HepG2 (cell line): ENCODE results near the gene SLCO2A1. TPM values are rescaled to one million over a fixed set of nuclear protein-coding genes. Genes with fewer than 3 reads are reported as not detected.

Experiments used
- ATAC-seq: fragments of 200-7000 bp; cut with Tn5 transposase; 3 replicates; pipeline ENCODE4 v1.9.1; 2020; ENCODE audit warnings: mild to moderate bottlenecking, moderate library complexity
- BruUV-seq: library from RNA; stranded (reverse); fragments of 400-500 nt; replicated peaks from 2 replicates; lab custom pipeline; 2021; lab: Mats Ljungman, UMichigan
- CTCF ChIA-PET: fragments of 300-600 bp; formaldehyde crosslinking; extraction: SDS; loops from one replicate; lab custom pipeline; 2021; ENCODE audit warnings: low total read pairs, inconsistent platforms, low intra/inter-chr PET ratio; lab: Yijun Ruan, JAX
- POLR2A ChIA-PET: fragments of 350-600 bp; sonication (Branson Sonifier 250); formaldehyde crosslinking; loops from one replicate; lab custom pipeline; 2020; ENCODE audit warnings: antibody characterized with exemption, inconsistent platforms; lab: Yijun Ruan, JAX
- DNase-seq: peaks from one replicate; pipeline ENCODE4 v3.0.0-alpha.2; 2015; ENCODE audit warnings: low spot score
- FAIRE-seq: peaks from 3 replicates; lab custom pipeline; 2011; peaks lifted over from hg19 to GRCh38; lab: Jason Lieb, UNC
- H2AFZ ChIP-seq: one replicate; pipeline ENCODE4 v1.6.1; 2011; ENCODE audit warnings: low read length, inconsistent platforms
- H3K27ac ChIP-seq: fragments of 300-600 bp; 3 replicates; pipeline ENCODE4 v1.8.0; 2011; ENCODE audit warnings: mixed run types, mild to moderate bottlenecking, mixed read lengths, low read length, inconsistent platforms; ENCODE audit not compliant: insufficient read depth; ENCODE audit errors: extremely low read length
- H3K27me3 ChIP-seq, 2 experiments: fragments of 200-600 bp in 1 of 2; 2 replicates in 1 of 2; 3 replicates in 1 of 2; pipeline versions ENCODE4 v1.6.0 to v1.8.0; 2011; ENCODE audit warnings: low read length in 2 of 2, mild to moderate bottlenecking in 2 of 2, moderate library complexity in 2 of 2, inconsistent platforms in 1 of 2; ENCODE audit not compliant: insufficient read depth in 2 of 2, control insufficient read depth in 1 of 2
- H3K36me3 ChIP-seq, 2 experiments: fragments of 200-600 bp in 1 of 2; replicated peaks in 1 of 2; 2 replicates in 1 of 2; 3 replicates in 1 of 2; pipeline versions ENCODE4 v1.5.1 to v1.8.0; 2011; ENCODE audit warnings: low read length in 2 of 2, inconsistent platforms in 1 of 2; ENCODE audit not compliant: insufficient read depth in 2 of 2, control insufficient read depth in 1 of 2
- H3K4me1 ChIP-seq: 2 replicates; pipeline ENCODE4 v1.5.1; 2012; ENCODE audit warnings: low read length, inconsistent platforms; ENCODE audit not compliant: insufficient read depth
- H3K4me2 ChIP-seq: 2 replicates; pipeline ENCODE4 v1.6.0; 2011; ENCODE audit warnings: low read depth, low read length, inconsistent platforms
- H3K4me3 ChIP-seq, 3 experiments: fragments of 200-600 bp in 1 of 3; sonication (generic), shearing (Covaris generic) in 1 of 3; replicated peaks in 1 of 3; 2 replicates each; pipeline ENCODE4 v1.5.1; 2011 to 2016; ENCODE audit warnings: low read length in 3 of 3, inconsistent platforms in 2 of 3, low read depth in 2 of 3, mild to moderate bottlenecking in 2 of 3, control low read depth in 1 of 3, mixed read lengths in 1 of 3; ENCODE audit not compliant: insufficient read depth in 1 of 3
- H3K79me2 ChIP-seq: one replicate; pipeline ENCODE4 v1.6.1; 2011; ENCODE audit warnings: low read length, inconsistent platforms; ENCODE audit not compliant: insufficient read depth
- H3K9ac ChIP-seq: 2 replicates; pipeline ENCODE4 v1.6.0; 2011; ENCODE audit warnings: mild to moderate bottlenecking, low read depth, low read length, inconsistent platforms; ENCODE audit not compliant: insufficient read depth
- H3K9me3 ChIP-seq: 2 replicates; pipeline ENCODE4 v1.5.1; 2012; ENCODE audit warnings: mild to moderate bottlenecking, low read length
- H4K20me1 ChIP-seq: 2 replicates; pipeline ENCODE4 v1.6.0; 2011; ENCODE audit warnings: inconsistent platforms, mild to moderate bottlenecking, low read length, moderate library complexity; ENCODE audit not compliant: insufficient read depth
- GTF2F1 ChIP-seq: fragments of 150-350 bp; IDR thresholded peaks from 2 replicates; pipeline ENCODE4 v1.6.1; 2014; ENCODE audit warnings: low read length
- NFYC ChIP-seq: IDR thresholded peaks from 2 replicates; pipeline ENCODE4 v1.6.1; 2016; ENCODE audit warnings: missing genetic modification reagents, missing compliant biosample characterization
- RAD21 ChIP-seq: fragments of 450-650 bp; formaldehyde crosslinking; IDR thresholded peaks from 2 replicates; pipeline ENCODE4 v1.5.0; 2020; ENCODE audit warnings: mild to moderate bottlenecking
- SP2 ChIP-seq: sonication (generic); formaldehyde crosslinking; IDR thresholded peaks from 2 replicates; pipeline ENCODE4 v1.5.1; 2020; ENCODE audit warnings: mild to moderate bottlenecking, missing genetic modification reagents
- TSC22D2 ChIP-seq: sonication (generic); formaldehyde crosslinking; IDR thresholded peaks from 2 replicates; pipeline ENCODE4 v1.5.1; 2020; ENCODE audit warnings: missing genetic modification reagents, mild to moderate bottlenecking, borderline replicate concordance
- ZNF207 ChIP-seq: fragments of 450-650 bp; IDR thresholded peaks from 2 replicates; pipeline ENCODE4 v1.6.1; 2016; ENCODE audit warnings: antibody characterized with exemption, borderline replicate concordance
- ZNF44 ChIP-seq: sonication (generic); formaldehyde crosslinking; IDR thresholded peaks from 2 replicates; pipeline ENCODE4 v1.5.1; 2020; ENCODE audit warnings: mild to moderate bottlenecking, missing genetic modification reagents
- WGBS: methylation state at CpG from one replicate; pipeline ENCODE4 v1.1.6; 2017; ENCODE audit warnings: low lambda C conversion rate; 5-methylcytosine and 5-hydroxymethylcytosine counted together
- in situ Hi-C: cut with HindIII; loops from 2 replicates; pipeline ENCODE4 v1.10.0; 2017; ENCODE audit warnings: low pct_unique_long_range_greater_than_20kb; ENCODE audit not compliant: extremely low pct_ligation_motif_present
- intact Hi-C: fragments of 100-400 bp; cut with micrococcal nuclease; formaldehyde crosslinking; loops from one replicate; pipeline ENCODE4 v1.10.0; 2022; ENCODE audit not compliant: unreplicated experiment
- polyA plus RNA-seq, 8 experiments: library from polyadenylated mRNA; depleted of rRNA in 3 of 8; stranded (reverse) in 7 of 8; unstranded in 1 of 8; fragments of >200 nt; fragmentation: Illumina TruSeq in 4 of 8; extraction: Trizol in 4 of 8; gene quantifications; 2 replicates each; pipeline versions ENCODE4 v1.2.1 to v1.2.3, GENCODE V29; 2011 to 2016; ENCODE audit warnings: low read depth in 4 of 8, missing spikeins in 1 of 8, mixed read lengths in 1 of 8; ENCODE audit not compliant: insufficient read depth in 1 of 8
- total RNA-seq, 5 experiments: library from RNA; depleted of rRNA; stranded (reverse); fragments of >200 nt; fragmentation: Illumina TruSeq; extraction: Trizol; gene quantifications; 2 replicates each; pipeline ENCODE4 v1.2.3, GENCODE V29; 2016; ENCODE audit warnings: low read depth in 1 of 5
- TF ChIP-seq, protein P1 (sequence below): IDR thresholded peaks from 2 replicates; pipeline ENCODE4 v1.6.1; 2016; ENCODE audit warnings: missing genetic modification reagents, missing compliant biosample characterization
- TF ChIP-seq, protein P2 (sequence below): sonication (generic); formaldehyde crosslinking; IDR thresholded peaks from 2 replicates; pipeline ENCODE4; 2020; ENCODE audit warnings: missing genetic modification reagents, mild to moderate bottlenecking, borderline replicate concordance
- TF ChIP-seq, protein P3 (sequence below): sonication (generic); formaldehyde crosslinking; IDR thresholded peaks from 2 replicates; pipeline ENCODE4 v1.5.0; 2020; ENCODE audit warnings: mild to moderate bottlenecking, missing genetic modification reagents

The SLCO2A1 gene
- total and polyA plus RNA-seq, 2 of the 13 experiments (the other 11 are each of a cell fraction or from before 2014, with no cell fraction given), result 0.04 TPM; not detected in 1

DNA sequence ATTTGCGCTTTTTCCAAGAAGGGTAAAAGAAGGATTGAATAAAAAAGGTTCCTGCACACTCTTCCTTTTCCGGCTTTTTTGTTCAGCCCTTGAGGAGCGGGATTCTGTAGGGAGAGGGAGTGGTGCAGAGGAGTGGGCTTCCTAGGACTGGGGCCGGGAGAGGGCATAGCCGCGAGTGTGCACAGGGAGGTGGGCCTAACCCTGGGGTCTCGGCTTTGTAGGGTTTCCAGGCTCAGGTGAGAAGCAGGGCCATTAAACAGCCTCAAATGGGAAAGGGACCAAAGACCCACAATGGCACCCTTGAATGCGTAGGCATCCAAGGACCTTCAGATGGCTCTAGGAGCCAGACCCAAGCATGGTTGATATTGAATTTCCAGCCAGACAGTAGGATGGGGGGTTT is 98.6 kb downstream of the SLCO2A1 start:
- peaks cover under 1 to 34% of the 10 kb centered on the region in 2 experiments; a peak in 4 of 5 replicates for H3K27me3 ChIP-seq
- BruUV-seq, result no TSS peak
- DNase-seq, result no peak

DNA sequence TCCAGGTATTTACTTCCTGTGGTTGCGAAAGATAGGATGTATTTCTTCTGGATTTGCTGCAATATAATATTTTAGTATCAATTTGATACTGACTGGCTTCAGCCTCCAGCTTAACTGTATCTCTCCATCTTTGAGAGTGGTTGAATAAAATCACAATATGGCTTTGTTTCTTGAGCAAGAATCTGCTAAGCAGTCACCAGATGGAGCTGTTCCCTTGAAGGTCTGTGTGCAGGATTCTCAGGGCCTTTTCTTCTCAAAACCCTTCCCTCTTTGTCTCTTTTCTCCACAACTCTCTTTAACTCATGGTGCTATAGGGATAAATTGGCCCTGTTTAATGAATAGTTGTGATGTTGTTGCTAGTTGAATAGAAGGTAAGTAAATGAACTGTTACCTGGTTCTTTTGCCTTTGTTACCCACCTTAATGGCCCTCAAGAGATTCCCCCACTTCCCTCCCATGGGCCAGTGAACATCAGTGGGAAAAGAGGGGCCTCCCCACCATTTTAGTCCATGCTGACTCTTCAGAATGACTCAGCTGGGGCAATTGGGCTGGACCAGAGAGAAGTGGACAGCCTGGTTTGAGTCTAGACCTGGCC is 99.3 kb downstream of the SLCO2A1 start:
- peak; percentile 68 for FAIRE-seq
- in situ Hi-C loops (loop anchor here (10.0 kb wide), 1 partner anchor 114 kb away; no protein-coding TSS in a partner anchor), intact Hi-C loops (loop anchor here (1.0 kb wide), 1 partner anchor 109 kb away; no protein-coding TSS in a partner anchor)
- ATAC-seq, result 0 out of 3 replicates have a peak, but pooled peaks have one; percentile 14
- WGBS, result 0% methylated on average over 1 of the region's 1 CpG
- Histone ChIP-seq H2AFZ (no peak overlapping the region), H3K4me3 (no peak overlapping the region), H3K79me2 (no peaks in the 10 kb centered on the region), H3K27me3 (peaks cover 1 to 41% of the 10 kb centered on the region in 2 experiments; a peak in 4 of 5 replicates), H3K36me3 (no peaks in the 10 kb centered on the region), H3K4me1 (peaks cover 11% of the 10 kb centered on the region), H3K9ac (no peak overlapping the region), H3K4me2 (no peak overlapping the region), H3K9me3 (no peaks in the 10 kb centered on the region), H4K20me1 (no peaks in the 10 kb centered on the region), H3K27ac (no peak overlapping the region)
- no TSS peak for BruUV-seq
- ChIA-PET POLR2A (no interaction called here), CTCF (interaction anchor here (0.6 to 1.7 kb wide), 3 partner anchors 109 to 282 kb away, joined by 3 to 12 read pairs (median 3); no protein-coding TSS in a partner anchor)
- DNase-seq, result peak; percentile 25
- TF ChIP-seq, protein P1, sequence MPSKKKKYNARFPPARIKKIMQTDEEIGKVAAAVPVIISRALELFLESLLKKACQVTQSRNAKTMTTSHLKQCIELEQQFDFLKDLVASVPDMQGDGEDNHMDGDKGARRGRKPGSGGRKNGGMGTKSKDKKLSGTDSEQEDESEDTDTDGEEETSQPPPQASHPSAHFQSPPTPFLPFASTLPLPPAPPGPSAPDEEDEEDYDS (CRISPR knock-in tag), result no peak
- TF ChIP-seq RAD21 (CRISPR knock-in tag), result peak; percentile 35; the same call in 1 of the 2 replicates
- no peak for TF ChIP-seq ZNF44 (CRISPR knock-in tag)
- TF ChIP-seq, protein P2, sequence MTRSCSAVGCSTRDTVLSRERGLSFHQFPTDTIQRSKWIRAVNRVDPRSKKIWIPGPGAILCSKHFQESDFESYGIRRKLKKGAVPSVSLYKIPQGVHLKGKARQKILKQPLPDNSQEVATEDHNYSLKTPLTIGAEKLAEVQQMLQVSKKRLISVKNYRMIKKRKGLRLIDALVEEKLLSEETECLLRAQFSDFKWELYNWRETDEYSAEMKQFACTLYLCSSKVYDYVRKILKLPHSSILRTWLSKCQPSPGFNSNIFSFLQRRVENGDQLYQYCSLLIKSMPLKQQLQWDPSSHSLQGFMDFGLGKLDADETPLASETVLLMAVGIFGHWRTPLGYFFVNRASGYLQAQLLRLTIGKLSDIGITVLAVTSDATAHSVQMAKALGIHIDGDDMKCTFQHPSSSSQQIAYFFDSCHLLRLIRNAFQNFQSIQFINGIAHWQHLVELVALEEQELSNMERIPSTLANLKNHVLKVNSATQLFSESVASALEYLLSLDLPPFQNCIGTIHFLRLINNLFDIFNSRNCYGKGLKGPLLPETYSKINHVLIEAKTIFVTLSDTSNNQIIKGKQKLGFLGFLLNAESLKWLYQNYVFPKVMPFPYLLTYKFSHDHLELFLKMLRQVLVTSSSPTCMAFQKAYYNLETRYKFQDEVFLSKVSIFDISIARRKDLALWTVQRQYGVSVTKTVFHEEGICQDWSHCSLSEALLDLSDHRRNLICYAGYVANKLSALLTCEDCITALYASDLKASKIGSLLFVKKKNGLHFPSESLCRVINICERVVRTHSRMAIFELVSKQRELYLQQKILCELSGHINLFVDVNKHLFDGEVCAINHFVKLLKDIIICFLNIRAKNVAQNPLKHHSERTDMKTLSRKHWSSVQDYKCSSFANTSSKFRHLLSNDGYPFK (CRISPR knock-in tag), result no peak
- no peak for TF ChIP-seq SP2
- TF ChIP-seq TSC22D2 (CRISPR knock-in tag), result no peak
- TF ChIP-seq, protein P3, sequence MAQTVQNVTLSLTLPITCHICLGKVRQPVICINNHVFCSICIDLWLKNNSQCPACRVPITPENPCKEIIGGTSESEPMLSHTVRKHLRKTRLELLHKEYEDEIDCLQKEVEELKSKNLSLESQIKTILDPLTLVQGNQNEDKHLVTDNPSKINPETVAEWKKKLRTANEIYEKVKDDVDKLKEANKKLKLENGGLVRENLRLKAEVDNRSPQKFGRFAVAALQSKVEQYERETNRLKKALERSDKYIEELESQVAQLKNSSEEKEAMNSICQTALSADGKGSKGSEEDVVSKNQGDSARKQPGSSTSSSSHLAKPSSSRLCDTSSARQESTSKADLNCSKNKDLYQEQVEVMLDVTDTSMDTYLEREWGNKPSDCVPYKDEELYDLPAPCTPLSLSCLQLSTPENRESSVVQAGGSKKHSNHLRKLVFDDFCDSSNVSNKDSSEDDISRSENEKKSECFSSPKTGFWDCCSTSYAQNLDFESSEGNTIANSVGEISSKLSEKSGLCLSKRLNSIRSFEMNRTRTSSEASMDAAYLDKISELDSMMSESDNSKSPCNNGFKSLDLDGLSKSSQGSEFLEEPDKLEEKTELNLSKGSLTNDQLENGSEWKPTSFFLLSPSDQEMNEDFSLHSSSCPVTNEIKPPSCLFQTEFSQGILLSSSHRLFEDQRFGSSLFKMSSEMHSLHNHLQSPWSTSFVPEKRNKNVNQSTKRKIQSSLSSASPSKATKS (CRISPR knock-in tag), result no peak
- no peak for TF ChIP-seq GTF2F1

More for the DNA sequence above, 98.6 kb downstream of the SLCO2A1 start:
- H2AFZ ChIP-seq, result no peak overlapping the region
- CTCF ChIA-PET, result interaction anchor here (1.1 to 1.7 kb wide), 2 partner anchors 108 to 282 kb away, joined by 3 to 12 read pairs; no protein-coding TSS in a partner anchor
- no peak for TF ChIP-seq ZNF207
- TF ChIP-seq NFYC (CRISPR knock-in tag), result no peak
- TF ChIP-seq, all 625 proteins: peak for 0
- Histone ChIP-seq H3K4me3 (no peak overlapping the region), H3K9me3 (no peaks in the 10 kb centered on the region), H3K27ac (no peak overlapping the region), H3K4me1 (peaks cover 11% of the 10 kb centered on the region), H3K4me2 (no peak overlapping the region), H3K36me3 (no peaks in the 10 kb centered on the region), H4K20me1 (no peaks in the 10 kb centered on the region), H3K79me2 (no peaks in the 10 kb centered on the region), H3K9ac (no peak overlapping the region)
- in situ Hi-C loops, result loop anchor here (10.0 kb wide), 1 partner anchor 114 kb away; no protein-coding TSS in a partner anchor
- ATAC-seq, result no peak
- POLR2A ChIA-PET, result no interaction called here
- no peak for FAIRE-seq
- intact Hi-C loops, result no loop called here
- WGBS, result 37% methylated on average over 8 of the region's 8 CpGs
